Measurements from ENCODE around the gene SMOC1.

- TF ChIP-seq CTCF (IDR thresholded peaks at IDR 0.05) (no peak), POLR2A (IDR thresholded peaks at IDR 0.05) (no peak), EP300 (IDR thresholded peaks at IDR 0.05) (no peak), POLR2AphosphoS5 (IDR thresholded peaks at IDR 0.05) (no peak)
Observed at GRCh38 chr14:69982886-69983285, 103.7 kb downstream of the SMOC1 start.

Data from stomach (tissue), 4 donors.